ENCODE measurements around the gene APMAP. TPM values are rescaled to one million over a fixed set of nuclear protein-coding genes. Genes with fewer than 3 reads are reported as not detected.

Gene APMAP
- total RNA-seq, 1 experiment from 2014 or later: 169 TPM

GRCh38 chr20:24987873-24988835 is 4.4 kb downstream of the APMAP start:
- no peak for DNase-seq (ENCODE audit: low spot score)

- no peak for DNase-seq (ENCODE audit: low spot score)
These were observed 5.3 kb downstream of the APMAP start for GRCh38 chr20:24987244-24987643.

DNA sequence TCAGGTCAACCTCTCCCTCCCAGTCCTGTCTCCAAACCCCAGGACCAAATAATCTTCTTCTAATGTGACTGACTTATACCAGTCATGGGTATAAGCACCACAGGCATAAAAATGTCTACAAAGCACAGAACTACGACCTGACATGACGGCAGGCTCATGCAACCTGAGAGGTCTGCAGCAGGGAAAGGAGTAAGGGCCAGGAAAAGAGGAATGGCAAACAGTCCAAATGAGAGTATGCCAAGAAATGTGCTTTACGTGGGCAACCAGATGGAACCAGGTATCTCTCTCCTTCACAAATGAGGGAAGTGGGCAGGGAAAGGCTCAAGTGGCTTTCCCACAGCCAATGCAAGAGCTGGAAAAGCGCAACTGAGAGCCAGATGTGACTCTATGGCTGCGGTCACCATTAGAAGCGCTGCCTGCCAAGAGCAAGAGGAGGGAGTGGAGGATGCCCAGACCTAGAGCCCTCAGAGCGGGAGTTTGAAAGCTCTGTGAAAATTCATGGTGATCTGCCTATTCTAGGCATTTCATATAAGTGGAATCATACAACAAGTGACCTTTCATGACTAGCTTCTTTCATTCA is 6.0 kb downstream of the APMAP start:
- no peak for DNase-seq (ENCODE audit: low spot score)

- no peak for DNase-seq (ENCODE audit: low spot score)
These were observed 6.7 kb downstream of the APMAP start for GRCh38 chr20:24985802-24986201.

- DNase-seq (ENCODE audit: low spot score): no peak
These were observed 7.5 kb downstream of the APMAP start for GRCh38 chr20:24984961-24985640.

DNA sequence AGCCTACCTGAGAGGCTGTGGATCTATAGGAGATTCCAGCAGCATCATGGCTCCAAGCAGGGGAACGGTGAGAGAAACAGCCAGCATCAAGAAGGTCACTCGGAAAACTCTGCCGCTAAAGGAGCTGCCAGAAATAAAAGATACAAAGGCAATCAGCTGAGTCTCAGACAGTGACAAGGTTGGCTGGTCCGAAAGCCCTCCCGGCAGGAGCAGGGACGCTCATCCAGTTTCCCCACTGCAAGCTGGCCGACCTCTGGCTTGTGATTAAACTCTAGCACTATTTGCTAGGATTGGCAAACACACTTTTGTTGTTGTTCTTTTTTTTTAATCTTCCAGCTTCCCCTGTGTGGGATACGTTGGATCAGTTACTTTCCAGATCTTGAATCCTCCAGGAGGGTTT is 8.7 kb downstream of the APMAP start:
- no peak for DNase-seq (ENCODE audit: low spot score)

GRCh38 chr20:24981790-24982189 is 10.8 kb downstream of the APMAP start:
- DNase-seq (ENCODE audit: low spot score): no peak

DNA sequence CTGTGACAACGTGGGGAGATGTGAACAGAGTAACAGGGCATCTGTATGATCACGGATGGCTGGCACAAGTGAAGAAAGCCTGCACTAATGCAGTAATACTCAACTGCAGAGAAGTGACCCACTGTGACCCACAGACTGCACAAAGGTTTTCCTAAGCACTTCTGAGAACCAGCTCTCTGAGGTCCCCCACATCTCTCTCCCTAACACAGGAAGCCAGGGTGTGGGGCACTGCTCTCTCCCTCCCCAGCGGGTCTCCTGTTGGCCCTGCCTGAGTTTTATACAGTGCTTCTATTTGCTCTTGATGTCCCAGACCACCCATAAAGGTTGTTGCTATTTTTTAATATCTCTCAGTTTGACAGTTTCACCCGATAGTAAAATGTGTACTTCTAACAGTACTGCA is 11.3 kb downstream of the APMAP start:
- DNase-seq (ENCODE audit: low spot score): no peak

GRCh38 chr20:24980291-24981053 is 12.1 kb downstream of the APMAP start:
- no peak for DNase-seq (ENCODE audit: low spot score)

DNA sequence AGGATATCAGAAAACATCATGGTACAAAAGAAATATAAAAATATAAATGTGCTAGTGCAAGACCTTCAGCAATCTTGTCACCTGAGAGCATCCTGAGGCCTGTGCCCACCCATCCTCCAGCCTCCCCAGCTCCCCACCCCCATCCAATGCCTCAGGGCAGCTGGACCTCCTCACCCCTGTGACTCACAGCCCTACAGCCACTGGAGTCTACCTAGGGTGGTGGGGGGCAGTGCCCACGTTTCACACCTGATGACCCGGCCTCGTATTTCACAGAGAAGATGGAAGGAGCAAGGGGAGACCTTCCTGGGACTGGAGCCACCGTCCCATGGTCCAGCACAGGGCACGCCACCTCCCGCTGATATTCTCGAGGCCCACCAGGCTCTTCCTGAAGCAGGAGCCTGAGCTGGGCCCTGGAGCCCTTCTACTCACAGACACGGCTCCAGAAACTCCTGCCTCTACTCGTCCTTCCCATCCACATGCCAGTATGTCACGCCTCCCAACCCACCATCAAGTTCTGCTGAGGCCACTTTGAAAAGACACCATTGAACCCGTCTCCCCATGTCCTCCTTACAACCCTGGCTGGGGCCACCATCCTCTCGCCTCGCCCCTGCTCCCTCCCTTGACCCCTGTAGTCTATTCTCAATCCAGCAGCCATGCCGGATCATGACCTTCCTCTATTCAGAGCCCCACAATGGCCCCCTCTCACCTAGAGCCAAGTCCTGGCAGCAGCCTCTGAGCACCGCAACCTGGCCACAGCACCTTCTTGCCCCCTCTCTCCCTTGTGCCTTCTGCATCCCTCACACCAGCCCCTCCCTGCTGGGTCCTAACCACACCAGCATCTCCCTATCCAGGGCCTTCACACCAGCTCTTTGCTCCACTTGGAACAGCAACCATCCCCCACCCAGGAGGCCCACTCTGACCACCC is 13.3 kb downstream of the APMAP start:
- no peak for DNase-seq (ENCODE audit: low spot score)

GRCh38 chr20:24978513-24978912 is 14.0 kb downstream of the APMAP start:
- DNase-seq (ENCODE audit: low spot score): no peak

DNA sequence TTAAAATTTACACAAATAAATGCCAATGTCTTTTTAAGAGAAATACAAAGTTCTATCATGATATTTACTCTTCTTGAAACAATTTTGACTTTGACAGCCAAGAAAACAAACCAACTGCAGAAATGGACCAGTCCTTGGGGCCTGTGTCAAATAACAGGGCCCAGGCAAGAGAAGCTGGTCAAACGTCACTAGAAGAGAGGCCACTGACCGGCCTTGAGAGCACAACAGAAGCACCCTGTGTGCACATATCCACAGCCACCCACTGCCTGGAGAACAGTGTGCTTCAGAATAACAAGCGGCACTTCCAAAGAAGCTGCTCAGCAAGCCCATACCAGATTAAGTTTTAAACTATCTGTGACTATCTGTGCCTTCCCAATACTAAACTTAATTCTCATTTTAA is 14.8 kb downstream of the APMAP start:
- no peak for DNase-seq (ENCODE audit: low spot score)

DNA sequence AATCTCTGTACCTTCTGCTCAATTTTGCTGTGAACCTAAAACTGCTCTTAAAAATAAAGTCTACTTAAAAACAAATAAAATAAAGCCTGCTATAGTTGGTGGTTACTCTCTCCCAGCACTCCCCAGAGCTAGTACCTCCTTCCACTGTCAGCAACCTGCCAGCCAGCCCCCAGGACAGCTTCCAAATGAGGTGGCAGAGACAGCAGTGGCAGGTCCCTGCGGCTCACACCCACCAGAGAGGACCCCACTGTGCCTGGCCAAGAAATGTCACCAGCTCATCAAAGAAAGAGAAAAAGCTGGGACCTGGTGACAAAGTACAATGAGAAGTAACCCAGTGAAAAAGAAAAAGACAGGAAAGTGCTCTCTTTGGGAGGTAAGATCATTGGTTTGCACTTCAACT is 15.2 kb downstream of the APMAP start:
- DNase-seq (ENCODE audit: low spot score): no peak

DNA sequence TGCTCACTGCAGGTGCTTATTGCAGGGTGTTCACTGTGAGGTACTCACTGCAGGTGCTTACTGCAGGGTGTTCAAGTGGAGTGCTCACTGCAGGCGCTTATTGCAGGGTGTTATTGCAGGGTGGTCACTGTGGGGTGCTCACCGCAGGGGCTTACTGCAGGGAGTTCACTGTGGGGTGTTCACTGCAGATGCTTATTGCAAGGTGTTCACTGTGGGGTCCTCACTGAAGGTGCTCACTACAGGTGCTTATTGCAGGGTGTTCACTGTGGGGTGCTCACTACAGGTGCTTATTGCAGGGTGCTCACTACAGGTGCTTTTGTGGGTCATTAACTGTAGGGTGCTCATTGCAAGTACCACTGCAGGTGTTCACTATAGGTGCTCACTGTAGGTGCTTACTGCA is 20.2 kb downstream of the APMAP start:
- DNase-seq (ENCODE audit: low spot score): no peak

DNA sequence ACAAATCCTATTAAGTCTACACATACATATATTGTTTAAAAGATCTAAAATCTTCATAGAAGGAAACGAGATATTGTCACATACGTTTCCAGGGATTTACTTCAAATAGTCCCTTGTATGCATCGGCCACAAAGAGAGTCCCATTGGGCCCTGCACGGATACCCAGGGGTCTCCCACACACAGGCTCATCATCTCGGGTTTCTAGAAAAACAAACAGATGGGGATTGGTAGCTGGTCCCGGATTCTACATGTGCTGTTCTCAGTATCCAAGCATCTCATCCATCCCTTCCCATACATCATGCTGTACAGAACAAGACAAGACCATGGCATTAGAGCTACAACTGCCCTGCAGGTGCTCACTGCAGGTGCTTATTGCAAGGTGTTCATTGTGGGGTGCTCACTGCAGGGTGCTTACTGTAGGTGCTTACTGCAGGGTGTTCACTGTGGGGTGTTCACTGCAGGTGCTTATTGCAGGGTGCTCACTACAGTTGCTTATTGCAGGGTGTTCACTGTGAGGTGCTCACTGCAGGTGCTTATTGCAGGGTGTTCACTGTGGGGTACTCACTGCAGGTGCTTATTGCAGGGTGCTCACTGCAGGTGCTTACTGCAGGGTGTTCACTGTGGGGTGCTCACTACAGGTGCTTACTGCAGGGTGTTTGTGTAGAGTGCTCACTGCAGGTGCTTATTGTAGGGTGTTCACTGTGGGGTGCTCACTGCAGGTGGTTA is 21.0 kb downstream of the APMAP start:
- no peak for DNase-seq (ENCODE audit: low spot score)

- DNase-seq (ENCODE audit: low spot score): no peak
These were observed 21.8 kb downstream of the APMAP start for GRCh38 chr20:24970754-24971153.

- no peak for DNase-seq (ENCODE audit: low spot score)
These were observed 22.5 kb downstream of the APMAP start for GRCh38 chr20:24970030-24970553.

- no peak for DNase-seq (ENCODE audit: low spot score)
These were observed 23.1 kb downstream of the APMAP start for GRCh38 chr20:24969186-24970029.

- DNase-seq (ENCODE audit: low spot score): no peak
These were observed 24.2 kb downstream of the APMAP start for GRCh38 chr20:24968278-24968800.

All from A172 (cell line).